Left colon (tissue), 2 donors: ENCODE measurements around the gene NT5C2. TPM values are rescaled to one million over a fixed set of nuclear protein-coding genes. Genes with fewer than 3 reads are reported as not detected.
"Not testable (repeated sequence)": the region's sequence is repeated elsewhere in the genome, so short reads cannot be mapped to it uniquely, and the experiment has no call there.

ENCODE experiments used
- ATAC-seq: fragments of 200-7000 bp; cut with Tn5 transposase; one replicate; pipeline ENCODE4 v1.9.1; 2020; ENCODE audit warnings: mild to moderate bottlenecking, moderate library complexity
- DNase-seq, 2 donors: peaks; one replicate each; pipeline ENCODE4 v3.0.0-alpha.2; 2020
- intact Hi-C, 2 donors: fragments of 100-400 bp; cut with DNase I in 1 of 2; cut with micrococcal nuclease in 1 of 2; formaldehyde crosslinking; loops; one replicate each; pipeline versions ENCODE4 v1.11.2 to v1.14.0; 2022; cut with DNase I, micrococcal nuclease
- total RNA-seq, 2 donors: library from RNA; stranded (reverse); fragmentation: NEBNext Ultra II Directional; extraction: Animal tissue kit (Norgen Biotek cat#: 25700); gene quantifications; one replicate each; pipeline ENCODE4 v1.2.1, GENCODE V29; 2021
- donor health status: DM: no; HTN: no; CAD: no.
- donor health status: DM: yes; HTN: yes; CAD: no.

NT5C2 gene
- total RNA-seq, 2 donors from 2014 or later: 87.2 to 99.3 TPM

DNA sequence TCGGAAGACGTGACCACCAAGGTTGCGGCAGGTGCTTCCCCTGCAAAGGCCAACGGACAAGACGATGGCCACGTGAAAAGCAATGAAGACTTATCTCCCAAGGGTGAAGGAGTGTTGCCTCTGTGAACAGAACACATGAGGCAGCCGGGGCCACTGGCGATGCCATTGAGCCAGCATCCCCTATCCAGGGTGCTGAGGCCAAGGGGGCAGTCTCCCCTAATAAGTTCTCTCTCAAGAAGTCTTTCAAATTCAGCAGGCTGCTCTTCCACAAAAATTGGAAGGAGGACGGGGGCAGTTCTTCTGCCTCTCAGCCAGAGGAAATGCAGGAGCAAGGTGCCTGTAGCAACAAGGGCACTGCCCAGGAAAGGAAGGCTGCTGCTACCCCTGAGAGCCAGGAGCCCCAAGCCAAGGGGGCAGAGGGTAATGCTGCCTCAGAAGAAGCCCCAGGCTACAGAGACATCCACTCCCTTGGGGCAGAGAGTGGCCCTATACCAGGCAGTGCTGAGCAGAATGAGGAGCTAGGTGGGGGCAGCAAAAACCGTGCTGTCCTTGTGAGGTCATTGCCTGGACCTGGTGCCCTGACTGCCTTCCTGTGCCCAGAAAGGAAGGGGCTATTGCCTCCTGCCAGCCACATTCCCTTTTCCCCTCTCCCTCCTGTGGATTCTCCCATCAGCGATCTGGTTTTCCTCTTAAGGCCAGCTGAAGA lies 17.3 kb downstream of the NT5C2 start:
- DNase-seq (no peak), ATAC-seq (no peak)
- intact Hi-C loops: no loop called here

DNA sequence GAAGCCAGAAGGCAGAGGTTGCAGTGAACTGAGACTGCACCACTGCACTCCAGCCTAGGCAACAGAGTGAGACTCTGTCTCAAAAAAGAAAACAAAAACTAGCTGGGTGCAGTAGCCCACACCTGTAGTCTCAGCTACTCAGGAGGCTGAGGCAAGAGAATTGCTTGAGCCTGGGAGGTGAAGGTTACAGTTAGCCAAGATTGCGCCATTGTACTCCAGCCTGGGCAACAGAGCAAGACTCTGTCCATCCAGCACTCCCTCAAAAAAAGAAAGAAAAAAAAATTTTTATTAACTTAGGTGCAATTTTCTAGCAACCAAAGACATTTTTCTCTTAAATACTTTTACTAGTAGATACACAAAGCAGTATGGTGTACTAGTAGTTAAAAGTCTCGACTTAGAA lies 18.7 kb downstream of the NT5C2 start:
- intact Hi-C loops, DNase-seq, ATAC-seq: not testable (repeated sequence)

GRCh38 chr10:103171278-103171677 lies 21.8 kb downstream of the NT5C2 start:
- ATAC-seq: peak; percentile 58
- no peak for DNase-seq
- intact Hi-C loops: no loop called here

DNA sequence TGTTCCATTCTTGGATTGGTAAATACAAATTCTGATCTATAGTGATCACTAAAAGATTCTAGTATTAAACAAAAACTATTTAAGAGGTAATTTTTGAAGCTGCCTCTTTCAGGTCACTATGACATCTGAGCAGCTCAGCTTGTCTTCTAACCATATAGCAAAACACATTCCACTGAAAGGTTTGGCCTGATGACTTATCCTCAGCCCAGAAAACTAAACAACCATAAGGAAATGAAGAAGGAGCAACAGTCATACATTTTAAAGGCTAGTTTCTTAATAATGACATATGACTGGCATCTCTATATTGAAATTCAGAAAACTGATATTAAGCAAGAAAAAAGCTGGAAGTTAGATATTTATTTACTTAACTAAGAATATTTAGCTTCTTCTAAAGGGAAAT lies 24.6 kb downstream of the NT5C2 start:
- intact Hi-C loops: no loop called here
- DNase-seq (no peak), ATAC-seq (peak; percentile 79)

GRCh38 chr10:103167554-103167953 lies 25.5 kb downstream of the NT5C2 start:
- DNase-seq, intact Hi-C loops, ATAC-seq: not testable (repeated sequence)

DNA sequence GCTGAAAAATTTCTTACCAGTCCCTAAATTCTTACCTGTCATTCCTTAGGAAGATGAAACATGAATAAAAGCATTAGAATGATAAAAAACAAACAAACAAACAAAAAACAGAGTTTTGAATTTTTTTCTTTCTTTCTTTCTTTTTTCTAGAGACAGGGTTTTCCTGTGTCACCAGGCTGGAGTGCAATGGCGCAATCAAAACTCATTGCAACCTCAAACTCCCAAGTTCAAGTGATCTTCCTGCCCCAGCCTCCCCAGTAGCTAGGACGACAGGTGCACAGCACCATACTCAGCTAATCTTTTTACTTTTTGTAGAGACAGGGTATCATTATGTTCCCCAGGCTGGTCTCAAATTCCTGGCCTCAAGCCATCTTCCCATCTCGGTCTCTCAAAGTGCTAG lies 26.5 kb downstream of the NT5C2 start:
- intact Hi-C loops: no loop called here
- ATAC-seq: no peak
- no peak for DNase-seq

- intact Hi-C loops, ATAC-seq: not testable (repeated sequence)
Measured at GRCh38 chr10:103163766-103164403, 29.2 kb downstream of the NT5C2 start.

DNA sequence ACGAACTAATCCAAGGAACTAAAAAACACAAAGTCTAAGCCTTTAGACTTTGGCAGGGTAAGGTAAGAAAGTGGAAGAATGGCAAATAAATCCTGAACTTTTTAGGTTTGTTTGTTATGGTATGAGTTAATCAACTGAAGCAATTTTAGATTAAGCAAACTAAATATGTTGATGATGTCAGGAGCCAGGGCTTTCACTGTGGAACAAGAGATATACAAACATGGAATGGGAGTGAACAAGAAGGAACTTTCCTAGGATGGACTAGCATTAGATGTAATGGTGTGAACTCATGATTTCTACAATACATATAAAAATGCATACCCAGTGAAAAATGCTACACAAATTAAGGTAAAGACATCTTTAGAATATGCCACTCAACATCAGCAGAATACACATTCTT lies 35.8 kb downstream of the NT5C2 start:
- ATAC-seq: no peak
- intact Hi-C loops: no loop called here
- no peak for DNase-seq

More at GRCh38 chr10:103163766-103164403, 29.2 kb downstream of the NT5C2 start:
- DNase-seq: not testable (repeated sequence)

DNA sequence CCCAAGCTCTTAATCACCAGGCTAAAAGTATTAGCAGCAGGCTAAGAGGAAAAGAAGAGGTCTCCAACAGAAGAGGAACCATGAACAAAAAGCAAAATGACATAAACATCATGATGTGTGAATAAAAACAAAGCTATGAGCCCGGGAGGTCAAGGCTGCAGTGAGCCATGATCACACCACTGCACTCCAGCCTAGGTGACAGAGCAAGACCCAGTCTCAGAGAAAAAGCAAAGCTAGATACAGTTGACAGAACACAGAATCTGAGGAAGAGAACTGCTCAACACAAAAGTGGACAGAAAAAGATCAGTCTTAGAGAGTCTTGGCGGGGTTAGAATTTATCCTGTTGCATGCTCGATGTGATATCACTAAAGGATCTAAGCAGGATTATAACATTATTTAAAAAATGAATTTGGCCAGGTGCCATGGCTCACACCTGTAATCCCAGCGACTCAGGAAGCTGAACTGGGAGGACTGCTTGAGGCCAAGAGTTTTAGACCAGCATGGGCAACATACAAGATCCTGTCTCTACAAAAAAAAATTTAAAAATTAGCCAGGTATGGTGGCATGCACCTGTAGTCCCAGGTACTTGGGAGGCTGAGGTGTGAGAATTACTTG lies 37.5 kb downstream of the NT5C2 start:
- DNase-seq (no peak), ATAC-seq (peak; percentile 26)
- intact Hi-C loops: no loop called here

DNA sequence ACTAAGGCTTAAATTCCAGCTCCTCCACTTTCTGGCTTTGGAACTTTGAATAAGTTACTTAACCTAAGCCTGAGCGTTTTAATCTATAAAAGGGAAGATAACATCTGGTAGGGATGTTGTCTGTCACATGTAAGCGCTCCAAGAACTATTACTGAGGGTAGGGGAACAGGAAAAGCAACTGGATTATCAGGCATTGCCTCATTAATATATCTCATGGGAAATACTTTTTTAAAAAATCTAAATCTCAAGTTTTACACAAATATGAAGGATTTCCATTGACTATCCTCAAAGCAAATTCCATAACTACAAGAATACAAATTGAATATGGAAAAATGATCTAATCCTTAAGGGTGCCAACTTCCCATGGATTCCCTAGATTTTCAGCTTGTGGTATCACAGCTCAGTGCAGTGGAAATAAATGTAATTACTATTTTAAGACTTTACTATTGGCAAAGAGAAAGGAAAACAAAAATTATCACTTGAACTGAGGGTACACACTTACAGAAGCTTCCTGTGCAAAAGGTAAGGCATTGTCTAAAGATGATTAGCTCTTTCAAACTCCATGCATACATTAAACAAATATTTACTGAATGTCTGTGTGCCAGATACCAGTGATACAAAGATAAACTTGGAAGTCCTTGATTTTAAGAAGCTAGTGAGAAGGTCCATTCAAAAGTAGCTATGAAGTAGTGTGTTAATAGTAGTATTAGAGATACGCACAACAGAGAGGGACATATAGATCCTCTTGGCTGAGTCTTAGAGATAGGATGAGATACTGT lies 38.4 kb downstream of the NT5C2 start:
- DNase-seq (no peak), ATAC-seq (peak; percentile 29)
- intact Hi-C loops: no loop called here

- no peak for DNase-seq
- intact Hi-C loops: no loop called here
- no peak for ATAC-seq
Measured at GRCh38 chr10:103153302-103154197, 39.5 kb downstream of the NT5C2 start.

GRCh38 chr10:103149991-103150622 lies 43.0 kb downstream of the NT5C2 start:
- ATAC-seq (no peak), DNase-seq (no peak)
- intact Hi-C loops: no loop called here

GRCh38 chr10:103147645-103148044 lies 45.4 kb downstream of the NT5C2 start:
- intact Hi-C loops: no loop called here
- no peak for DNase-seq
- ATAC-seq: no peak

DNA sequence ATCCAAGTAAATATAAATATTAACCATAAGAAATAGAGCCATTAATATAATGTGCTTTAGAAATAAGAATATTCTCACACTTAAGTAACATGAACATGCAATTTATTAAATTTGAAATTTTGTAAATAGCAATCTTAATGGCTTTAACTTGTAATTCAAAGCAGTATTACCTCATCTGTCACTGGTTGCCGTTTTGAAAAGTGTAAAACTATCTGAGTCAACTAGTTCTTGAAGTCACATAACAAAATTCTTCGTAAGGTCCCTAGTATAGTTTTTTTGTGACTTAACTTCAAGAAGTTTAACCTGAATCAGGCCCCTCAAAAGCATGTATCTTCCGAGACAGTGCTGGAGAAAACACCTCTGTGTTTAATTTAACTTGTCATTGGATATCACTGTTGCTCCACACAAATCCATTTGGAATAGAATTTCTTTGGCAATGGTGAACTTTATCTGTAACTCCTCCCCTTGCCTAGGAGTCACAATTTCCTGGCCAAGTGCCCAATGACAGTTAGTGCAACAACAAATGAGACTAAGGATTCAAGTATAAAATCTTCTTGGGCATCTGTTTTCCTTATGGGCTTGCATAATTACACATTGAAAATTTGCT lies 47.1 kb downstream of the NT5C2 start:
- ATAC-seq: peak; percentile 62

DNA sequence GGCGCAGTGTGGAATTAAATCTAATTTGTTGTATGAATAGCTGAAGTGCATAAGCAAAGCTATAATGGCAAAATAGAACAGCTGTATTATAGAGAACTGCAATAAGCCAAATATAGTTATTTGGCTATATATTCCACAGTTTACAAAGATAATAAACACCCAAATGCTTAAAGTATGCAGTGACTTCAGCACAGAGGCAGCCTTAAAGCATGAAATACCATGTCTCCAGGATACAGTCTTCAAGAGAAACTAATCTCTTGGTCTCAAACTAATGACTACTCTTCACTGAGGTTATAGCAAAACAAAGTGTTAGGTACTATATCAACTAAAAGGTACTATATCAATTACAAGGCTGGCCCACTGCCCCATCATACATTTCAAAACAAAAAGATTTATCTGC lies 48.0 kb downstream of the NT5C2 start:
- ATAC-seq (no peak), DNase-seq (no peak)
- intact Hi-C loops: no loop called here

More for the DNA sequence above, 47.1 kb downstream of the NT5C2 start:
- DNase-seq: peak in 1 of 2 donors; percentile 39
- intact Hi-C loops: no loop called here

DNA sequence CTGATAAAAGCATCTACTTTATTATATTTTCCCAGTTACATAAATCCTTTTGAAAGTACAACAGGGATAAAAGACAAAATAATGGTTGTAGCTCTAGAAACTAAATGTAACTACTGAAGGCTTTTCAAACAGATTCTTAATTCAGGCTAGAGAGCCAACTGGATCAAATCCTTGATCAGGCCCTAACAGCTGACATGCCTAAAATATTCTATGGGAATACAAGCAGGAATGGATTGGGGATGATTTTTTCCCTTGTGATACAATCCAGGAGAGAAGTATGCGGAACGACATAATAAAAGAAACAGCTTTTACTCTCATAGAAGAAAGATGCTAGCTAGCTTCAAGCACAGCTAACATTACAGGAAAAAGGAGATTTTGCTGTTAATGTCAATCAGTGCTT lies 49.0 kb downstream of the NT5C2 start:
- intact Hi-C loops: no loop called here
- no peak for DNase-seq
- no peak for ATAC-seq

GRCh38 chr10:103143641-103144040 lies 49.4 kb downstream of the NT5C2 start:
- intact Hi-C loops, ATAC-seq, DNase-seq: not testable (repeated sequence)

- intact Hi-C loops: no loop called here
- no peak for DNase-seq
- ATAC-seq: no peak
Measured at GRCh38 chr10:103141950-103142349, 51.1 kb downstream of the NT5C2 start.
